A549 (cell line): ENCODE data around the gene TGFBR3L.

ENCODE experiments used
- CEBPB ChIP-seq, 2 experiments: fragments of >200 bp in 1 of 2; sonication (Bioruptor Twin) in 1 of 2; formaldehyde crosslinking in 1 of 2; IDR thresholded peaks; 2 replicates each; pipeline ENCODE4 v1.6.1; 2012 to 2016
- CHD2 ChIP-seq: fragments of 150-350 bp; IDR thresholded peaks from 2 replicates; pipeline ENCODE4 v1.6.1; 2014; ENCODE audit warnings: low read length; ENCODE audit not compliant: partially characterized antibody
- CHD4 ChIP-seq: fragments of 200-600 bp; sonication (generic); IDR thresholded peaks from 2 replicates; pipeline ENCODE4 v1.6.1; 2016; ENCODE audit warnings: antibody characterized with exemption, mild to moderate bottlenecking, borderline replicate concordance
- CTCF ChIP-seq: fragments of >200 bp; sonication (Bioruptor Twin); formaldehyde crosslinking; IDR thresholded peaks from 3 replicates; pipeline ENCODE4 v1.5.1; 2016
- HMGXB4 ChIP-seq: fragments of 250-450 bp; sonication (Bioruptor Pico); IDR thresholded peaks from 2 replicates; pipeline ENCODE4 v1.5.0; 2021; ENCODE audit warnings: mild to moderate bottlenecking, moderate library complexity, borderline replicate concordance
- HOXA7 ChIP-seq: fragments of 250-450 bp; sonication (Bioruptor Pico); IDR thresholded peaks from 2 replicates; pipeline ENCODE4 v1.5.0; 2020; ENCODE audit warnings: mild to moderate bottlenecking, moderate library complexity
- MAFK ChIP-seq: fragments of 450-650 bp; IDR thresholded peaks from 2 replicates; pipeline ENCODE4 v1.6.1; 2014; ENCODE audit not compliant: partially characterized antibody
- MAX ChIP-seq: IDR thresholded peaks from 2 replicates; pipeline ENCODE4 v1.6.1; 2012
- MAZ ChIP-seq: fragments of 150-350 bp; IDR thresholded peaks from 2 replicates; pipeline ENCODE4 v1.6.1; 2014; ENCODE audit warnings: antibody characterized with exemption, low read depth, low read length, borderline replicate concordance
- NR3C1 ChIP-seq: fragments of >200 bp; sonication (Bioruptor Twin); formaldehyde crosslinking; IDR thresholded peaks from 3 replicates; pipeline ENCODE4 v1.6.1; 2017
- POLR2A ChIP-seq: IDR thresholded peaks from 2 replicates; pipeline ENCODE4 v1.6.1; 2012; ENCODE audit warnings: mild to moderate bottlenecking, low read length
- RAD21 ChIP-seq, 2 experiments: fragments of >200 bp in 1 of 2; sonication (Bioruptor Twin) in 1 of 2; formaldehyde crosslinking in 1 of 2; IDR thresholded peaks in 1 of 2; conservative IDR thresholded peaks in 1 of 2; 2 replicates in 1 of 2; 3 replicates in 1 of 2; pipeline ENCODE4 v1.6.1; 2012 to 2018; ENCODE audit warnings: inconsistent platforms in 1 of 2
- RCOR1 ChIP-seq: fragments of 150-350 bp; IDR thresholded peaks from 2 replicates; pipeline ENCODE4 v1.6.1; 2014; ENCODE audit warnings: antibody characterized with exemption, low read length, low read depth
- REST ChIP-seq: fragments of 200-600 bp; sonication (generic); IDR thresholded peaks from 2 replicates; pipeline ENCODE4 v1.6.1; 2016; ENCODE audit warnings: antibody characterized with exemption, mild to moderate bottlenecking, moderate library complexity

GRCh38 chr19:7900931-7901330 is 13.7 kb upstream of the TGFBR3L start:
- TF ChIP-seq CTCF = no peak
- TF ChIP-seq RAD21 (conservative IDR thresholded peaks at IDR 0.05 in 1 of 2, IDR thresholded peaks at IDR 0.05 in 1 of 2) = no peak
- no peak for TF ChIP-seq MAX
- no peak for TF ChIP-seq CEBPB (IDR thresholded peaks at IDR 0.05)
- TF ChIP-seq NR3C1 = no peak
- TF ChIP-seq CHD4 = no peak
- no peak for TF ChIP-seq POLR2A
- no peak for TF ChIP-seq CHD2
- TF ChIP-seq RCOR1 = no peak
- no peak for TF ChIP-seq HMGXB4
- TF ChIP-seq HOXA7 (CRISPR knock-in tag) = no peak
- TF ChIP-seq REST = no peak
- TF ChIP-seq MAFK = no peak
- no peak for TF ChIP-seq MAZ
